ENCODE measurements around the gene MZT2A.

DNA sequence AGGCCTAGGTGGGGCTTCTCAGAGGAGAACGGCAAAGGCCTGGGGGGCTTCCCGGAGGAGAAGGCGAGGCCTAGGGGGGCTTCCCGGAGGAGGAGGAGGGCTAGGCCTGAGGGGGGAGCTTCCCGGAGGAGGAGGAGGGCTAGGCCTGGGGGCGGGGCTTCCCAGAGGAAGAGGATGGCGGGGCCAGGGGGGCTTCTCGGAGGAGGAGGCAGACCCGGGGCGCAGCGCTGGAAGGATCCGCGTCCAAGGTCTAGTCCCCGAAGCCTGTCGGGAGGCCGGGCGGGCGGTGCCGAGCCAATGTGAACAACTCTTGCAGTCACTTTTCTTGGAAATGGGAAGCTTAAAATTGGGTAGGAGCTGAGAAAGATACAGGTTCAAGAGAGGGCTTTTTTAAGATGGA, 46.3 kb downstream of the MZT2A start:
- TF ChIP-seq SP1 (IDR thresholded peaks at IDR 0.05), result no peak
- no peak for TF ChIP-seq BHLHE40 (IDR thresholded peaks at IDR 0.05; ENCODE audit: borderline replicate concordance)
- no peak for TF ChIP-seq TARDBP (IDR thresholded peaks at IDR 0.05)
- no peak for TF ChIP-seq ELF4 (IDR thresholded peaks at IDR 0.05)
- TF ChIP-seq ARNT (IDR thresholded peaks at IDR 0.05), result no peak
- no peak for TF ChIP-seq ZNF384 (IDR thresholded peaks at IDR 0.05)
- TF ChIP-seq NFRKB (IDR thresholded peaks at IDR 0.05), result no peak
- TF ChIP-seq PKNOX1 (IDR thresholded peaks at IDR 0.05), result no peak
- TF ChIP-seq HDGF (IDR thresholded peaks at IDR 0.05; ENCODE audit: borderline replicate concordance), result no peak
- no peak for TF ChIP-seq FOXA1 (IDR thresholded peaks at IDR 0.05)
- no peak for TF ChIP-seq FOXK2 (IDR thresholded peaks at IDR 0.05)
- TF ChIP-seq FOXM1 (IDR thresholded peaks at IDR 0.05; ENCODE audit: borderline replicate concordance), result no peak
- TF ChIP-seq SUZ12 (IDR thresholded peaks at IDR 0.05), result no peak
- no peak for TF ChIP-seq L3MBTL2 (conservative IDR thresholded peaks at IDR 0.05)
